ENCODE data around the gene SPEM1. TPM values are rescaled to one million over a fixed set of nuclear protein-coding genes. Genes with fewer than 3 reads are reported as not detected.

SPEM1 gene
- total and polyA plus RNA-seq, 10 of the 15 experiments (the other 5 are each of a cell fraction or from before 2014, with no cell fraction given) = not detected

GRCh38 chr17:7444682-7445618 is 24.8 kb downstream of the SPEM1 start, which contains the start of gene CHRNB1:
Gene CHRNB1, plus strand, starts transcription at chr17:7445061. Its CDS starts 67 bp downstream, at chr17:7445128.
- ChIA-PET POLR2A (interaction anchor here (0.5 to 5.4 kb wide), 9 partner anchors 8 to 191 kb away, joined by 3 to 52 read pairs (median 3); partner anchors contain the start of genes TMEM102 and ZBTB4), CTCF (interaction anchor here (0.6 to 2.7 kb wide), 4 partner anchors 8 to 116 kb away, joined by 3 to 10 read pairs (median 7); partner anchors contain the start of gene SENP3), RAD21 (ENCODE audit: unreplicated experiment) (interaction anchor here (0.6 to 2.7 kb wide), 4 partner anchors 10 to 116 kb away, joined by 3 to 9 read pairs (median 4); partner anchors contain the start of gene TMEM102), SMC1A (ENCODE audit: uncharacterized antibody, unreplicated experiment) (interaction anchor here (1.1 to 1.5 kb wide), 3 partner anchors 10 to 115 kb away, joined by 3 to 7 read pairs (median 4); no protein-coding TSS in a partner anchor)
- Histone ChIP-seq H3K4me2 (ENCODE audit: control insufficient read depth, insufficient read depth) (peak within 1 kb of the TSS; percentile 97), H3K36me3 (ENCODE audit: control insufficient read depth in 2 of 2, insufficient read depth in 2 of 2, low read length in 1 of 2) (no peaks in the 10 kb centered on the region), H3K27ac (ENCODE audit: control insufficient read depth, insufficient read depth) (no peak within 1 kb of the TSS), H3K4me1 (ENCODE audit: control insufficient read depth, insufficient read depth, low read length) (peaks cover 16% of the 10 kb centered on the region), H2AFZ (ENCODE audit: control insufficient read depth, low read depth, low read length) (peak within 1 kb of the TSS; percentile 51; the same call in 1 of the 2 replicates), H3K9ac (ENCODE audit: control insufficient read depth, insufficient read depth, low read length) (peak within 1 kb of the TSS; percentile 29; the same call in 1 of the 2 replicates), H3K27me3 (replicated peaks in 1 of 2; ENCODE audit: control insufficient read depth in 2 of 2, insufficient read depth in 2 of 2, low read length in 1 of 2) (peaks cover 1 to 5% of the 10 kb centered on the region in 2 experiments; a peak in 3 of 4 replicates), H4K20me1 (ENCODE audit: control insufficient read depth, insufficient read depth) (no peaks in the 10 kb centered on the region), H3K4me3 (peak within 1 kb of the TSS; percentile 55; the same call in 1 of the 2 replicates), H3K9me3 (replicated peaks; ENCODE audit: control insufficient read depth, insufficient read depth, low read length) (no peaks in the 10 kb centered on the region), H3K79me2 (ENCODE audit: control insufficient read depth, insufficient read depth, low read length) (no peaks in the 10 kb centered on the region)
- in situ Hi-C loops (cut with MboI) (no loop called here), intact Hi-C loops (cut with micrococcal nuclease; ENCODE audit: unreplicated experiment) (no loop called here)
- DNase-seq (ENCODE audit: low read depth, low spot score) = no peak
- no peak for FAIRE-seq
- TF ChIP-seq LARP7 (IDR thresholded peaks at IDR 0.05) = 0 out of 2 replicates have a peak, but pooled peaks have one; percentile 33
- peak in 1 of 3 experiments; percentile 11; a peak in 1 of 6 replicates for TF ChIP-seq CTCF (IDR thresholded peaks at IDR 0.05 in 2 of 3, conservative IDR thresholded peaks at IDR 0.05 in 1 of 3; ENCODE audit: control insufficient read depth in 2 of 3, extremely low read depth in 1 of 3, insufficient read depth in 1 of 3, low read depth in 3 of 3, low read length in 3 of 3)
- no peak for TF ChIP-seq JUNB (IDR thresholded peaks at IDR 0.05)
- TF ChIP-seq MLLT1 (IDR thresholded peaks at IDR 0.05) = peak; percentile 66; the same call in 1 of the 2 replicates
- peak; percentile 46; the same call in 1 of the 2 replicates for TF ChIP-seq GATAD2B (conservative IDR thresholded peaks at IDR 0.05; ENCODE audit: low read depth)
- no peak for TF ChIP-seq TCF12 (IDR thresholded peaks at IDR 0.05; ENCODE audit: low read depth, low read length)
- WGBS (ENCODE audit: insufficient coverage, insufficient replicate concordance, low lambda C conversion rate, missing lambda C conversion rate) = 5% methylated on average over 46 of the region's 51 CpGs
- no TSS peak for BruUV-seq (replicated peaks)
- ATAC-seq = peak; percentile 71

All from GM12878 (cell line).